Measurements from ENCODE around the gene ENGASE. TPM values are rescaled to one million over a fixed set of nuclear protein-coding genes. Genes with fewer than 3 reads are reported as not detected.

ENGASE gene
- total and polyA plus RNA-seq, 2 of the 8 experiments (the other 6 are each of a cell fraction or from before 2014, with no cell fraction given), result 9.3 to 36.1 TPM

DNA sequence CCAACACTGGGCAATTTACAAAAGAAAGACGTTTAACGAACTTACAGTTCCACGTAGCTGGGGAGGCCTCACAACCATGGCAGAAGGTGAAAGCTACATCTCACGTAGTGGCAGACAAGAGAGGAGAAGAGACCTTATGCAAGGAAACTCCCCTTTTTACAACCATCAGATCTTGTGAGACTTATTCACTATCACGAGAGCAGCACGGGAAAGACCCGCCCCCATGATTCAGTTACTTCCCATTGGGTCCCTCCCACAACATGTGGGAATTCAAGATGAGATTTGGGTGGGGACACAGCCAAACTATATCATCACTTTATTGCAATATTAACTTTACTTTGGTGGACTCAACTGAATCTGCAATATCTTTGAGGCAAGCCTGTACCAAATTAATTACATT lies 11.9 kb upstream of the ENGASE start:
- Histone ChIP-seq H4K8ac (ENCODE audit: extremely low read depth, insufficient read depth, low read length) (no peak overlapping the region), H3K4ac (replicated peaks; ENCODE audit: insufficient read length, low read depth, low read length) (no peak overlapping the region), H4K5ac (ENCODE audit: insufficient read length, low read depth, low read length) (no peak overlapping the region), H3K56ac (replicated peaks; ENCODE audit: insufficient read length, low read depth, low read length) (no peak overlapping the region), H3K23me2 (ENCODE audit: low read depth, low read length) (no peaks in the 10 kb centered on the region), H3K79me2 (ENCODE audit: control insufficient read depth in 1 of 2, insufficient read depth in 2 of 2, low read length in 2 of 2) (no peaks in the 10 kb centered on the region), H4K91ac (replicated peaks; ENCODE audit: insufficient read length, low read length) (no peak overlapping the region), H3K36me3 (ENCODE audit: control insufficient read depth in 2 of 4, insufficient read depth in 4 of 4, low read length in 3 of 4) (no peaks in the 10 kb centered on the region), H2BK120ac (replicated peaks; ENCODE audit: low read depth, low read length) (no peak overlapping the region), H3K23ac (ENCODE audit: insufficient read length) (no peak overlapping the region), H3K4me2 (ENCODE audit: insufficient read depth in 1 of 2, low read depth in 2 of 2, low read length in 2 of 2) (no peak overlapping the region), H3K18ac (ENCODE audit: extremely low read depth, low read length) (no peak overlapping the region), H3K79me1 (ENCODE audit: low read depth, low read length) (no peaks in the 10 kb centered on the region), H4K20me1 (replicated peaks in 1 of 2; ENCODE audit: control insufficient read depth in 1 of 2, insufficient read depth in 2 of 2, low read length in 2 of 2) (no peaks in the 10 kb centered on the region), H2AFZ (ENCODE audit: low read length) (no peak overlapping the region), H3K27me3 (replicated peaks in 1 of 4; ENCODE audit: control insufficient read depth in 3 of 4, extremely low read depth in 1 of 4, insufficient read depth in 3 of 4, low read length in 3 of 4) (peaks cover 0 to 2% (median 0%) of the 10 kb centered on the region in 4 experiments; a peak in 1 of 7 replicates), H3K9ac (replicated peaks in 1 of 4; ENCODE audit: extremely low read depth in 1 of 4, low read depth in 3 of 4, low read length in 3 of 4) (no peak overlapping the region), H2BK20ac (ENCODE audit: low read length) (no peak overlapping the region), H2BK15ac (ENCODE audit: low read length) (no peak overlapping the region), H3K27ac (ENCODE audit: low read depth, low read length) (no peak overlapping the region), H2AK5ac (ENCODE audit: low read depth, low read length) (no peak overlapping the region), H3K9me3 (ENCODE audit: insufficient read depth in 2 of 2, low read depth in 1 of 2, low read length in 1 of 2) (no peaks in the 10 kb centered on the region), H3K4me3 (ENCODE audit: extremely low read depth in 1 of 4, insufficient read depth in 2 of 4, low read depth in 3 of 4, low read length in 4 of 4) (no peak overlapping the region), H2BK5ac (ENCODE audit: low read depth, low read length) (no peak overlapping the region), H2BK12ac (ENCODE audit: low read depth, low read length) (no peak overlapping the region), H3K14ac (ENCODE audit: insufficient read length) (no peak overlapping the region), H3K4me1 (replicated peaks in 1 of 4; ENCODE audit: control insufficient read depth in 3 of 4, insufficient read depth in 4 of 4, low read length in 3 of 4) (no peaks in the 10 kb centered on the region)
- CTCF ChIA-PET (ENCODE audit: partially characterized antibody), result interaction anchor here (0.8 to 6.9 kb wide), 13 partner anchors 9 to 353 kb away, joined by 3 to 76 read pairs (median 5); partner anchors contain the start of gene ENGASE
- FAIRE-seq (no peak), DNase-seq (ENCODE audit: low read depth in 1 of 2, low spot score in 2 of 2) (no peak)
- POLR2A ChIA-PET (ENCODE audit: partially characterized antibody), result no interaction called here
- 89% methylated on average over 7 of the region's 7 CpGs; no CpG with 5 or more reads in 1 of the 2 experiments for WGBS, 2 experiments (ENCODE audit: extremely low coverage in 1 of 2, insufficient coverage in 1 of 2, insufficient read length in 1 of 2, insufficient replicate concordance in 2 of 2, low coverage in 1 of 2, low lambda C conversion rate in 2 of 2, missing lambda C conversion rate in 1 of 2)
- TF ChIP-seq, protein P1, sequence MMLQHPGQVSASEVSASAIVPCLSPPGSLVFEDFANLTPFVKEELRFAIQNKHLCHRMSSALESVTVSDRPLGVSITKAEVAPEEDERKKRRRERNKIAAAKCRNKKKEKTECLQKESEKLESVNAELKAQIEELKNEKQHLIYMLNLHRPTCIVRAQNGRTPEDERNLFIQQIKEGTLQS (IDR thresholded peaks at IDR 0.05; ENCODE audit: insufficient read depth, low read depth, low read length), result no peak
- TF ChIP-seq BCL11A (IDR thresholded peaks at IDR 0.05; ENCODE audit: low read depth in 2 of 2, low read length in 2 of 2) (no peak), ASH2L (IDR thresholded peaks at IDR 0.05; ENCODE audit: low read length) (no peak), KDM4A (IDR thresholded peaks at IDR 0.05; ENCODE audit: low read depth, low read length, severe bottlenecking) (no peak), GTF2F1 (IDR thresholded peaks at IDR 0.05; ENCODE audit: borderline replicate concordance, low read depth, low read length) (no peak), SUZ12 (IDR thresholded peaks at IDR 0.05; ENCODE audit: low read length) (no peak), SIRT6 (IDR thresholded peaks at IDR 0.05; ENCODE audit: low read length) (no peak)
- TF ChIP-seq, protein P2, sequence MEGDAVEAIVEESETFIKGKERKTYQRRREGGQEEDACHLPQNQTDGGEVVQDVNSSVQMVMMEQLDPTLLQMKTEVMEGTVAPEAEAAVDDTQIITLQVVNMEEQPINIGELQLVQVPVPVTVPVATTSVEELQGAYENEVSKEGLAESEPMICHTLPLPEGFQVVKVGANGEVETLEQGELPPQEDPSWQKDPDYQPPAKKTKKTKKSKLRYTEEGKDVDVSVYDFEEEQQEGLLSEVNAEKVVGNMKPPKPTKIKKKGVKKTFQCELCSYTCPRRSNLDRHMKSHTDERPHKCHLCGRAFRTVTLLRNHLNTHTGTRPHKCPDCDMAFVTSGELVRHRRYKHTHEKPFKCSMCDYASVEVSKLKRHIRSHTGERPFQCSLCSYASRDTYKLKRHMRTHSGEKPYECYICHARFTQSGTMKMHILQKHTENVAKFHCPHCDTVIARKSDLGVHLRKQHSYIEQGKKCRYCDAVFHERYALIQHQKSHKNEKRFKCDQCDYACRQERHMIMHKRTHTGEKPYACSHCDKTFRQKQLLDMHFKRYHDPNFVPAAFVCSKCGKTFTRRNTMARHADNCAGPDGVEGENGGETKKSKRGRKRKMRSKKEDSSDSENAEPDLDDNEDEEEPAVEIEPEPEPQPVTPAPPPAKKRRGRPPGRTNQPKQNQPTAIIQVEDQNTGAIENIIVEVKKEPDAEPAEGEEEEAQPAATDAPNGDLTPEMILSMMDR (IDR thresholded peaks at IDR 0.05; ENCODE audit: control extremely low read depth in 1 of 3, insufficient read depth in 1 of 3, low read depth in 1 of 3, low read length in 3 of 3), result no peak
- TF ChIP-seq, protein P3, sequence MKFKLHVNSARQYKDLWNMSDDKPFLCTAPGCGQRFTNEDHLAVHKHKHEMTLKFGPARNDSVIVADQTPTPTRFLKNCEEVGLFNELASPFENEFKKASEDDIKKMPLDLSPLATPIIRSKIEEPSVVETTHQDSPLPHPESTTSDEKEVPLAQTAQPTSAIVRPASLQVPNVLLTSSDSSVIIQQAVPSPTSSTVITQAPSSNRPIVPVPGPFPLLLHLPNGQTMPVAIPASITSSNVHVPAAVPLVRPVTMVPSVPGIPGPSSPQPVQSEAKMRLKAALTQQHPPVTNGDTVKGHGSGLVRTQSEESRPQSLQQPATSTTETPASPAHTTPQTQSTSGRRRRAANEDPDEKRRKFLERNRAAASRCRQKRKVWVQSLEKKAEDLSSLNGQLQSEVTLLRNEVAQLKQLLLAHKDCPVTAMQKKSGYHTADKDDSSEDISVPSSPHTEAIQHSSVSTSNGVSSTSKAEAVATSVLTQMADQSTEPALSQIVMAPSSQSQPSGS (IDR thresholded peaks at IDR 0.05; ENCODE audit: low read length), result no peak
